ENCODE results near the gene TMEM163.
"Not testable (repeated sequence)": the region's sequence is repeated elsewhere in the genome, so short reads cannot be mapped to it uniquely, and the experiment has no call there.

Gene TMEM163

DNA sequence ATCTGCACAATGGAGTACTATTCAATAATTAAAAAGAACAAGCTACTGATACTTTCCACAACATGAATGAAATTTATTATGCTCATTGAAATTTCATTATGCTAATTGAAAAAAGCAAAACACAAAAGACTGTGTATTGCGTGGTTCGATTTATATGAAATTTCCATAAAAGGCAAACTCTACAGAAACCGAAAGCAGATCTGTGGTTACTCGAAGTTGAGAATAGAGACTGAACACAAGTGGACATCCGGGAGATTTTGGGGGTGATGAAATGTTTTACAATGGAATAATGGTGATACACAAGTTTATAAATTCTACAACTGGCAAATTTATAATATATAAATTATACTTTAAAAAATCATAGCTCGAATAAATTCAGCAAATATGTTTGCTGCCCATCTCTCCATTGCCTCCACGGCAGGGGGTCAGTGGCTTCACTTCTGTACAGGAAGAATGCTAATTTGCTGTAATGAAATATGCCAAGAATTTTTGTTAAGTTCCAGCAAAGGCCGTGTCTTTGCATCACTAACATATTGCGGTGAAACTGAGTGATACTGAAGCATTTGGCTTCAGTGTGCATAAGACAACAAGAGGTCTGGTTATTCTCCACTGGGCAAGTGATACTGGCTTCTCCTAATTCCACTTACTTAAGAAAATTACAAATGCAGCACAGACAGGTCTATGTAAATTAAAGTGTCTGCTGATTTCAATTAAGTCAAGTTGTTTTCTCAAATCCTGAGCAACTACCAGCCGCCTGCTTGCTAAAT, 96.7 kb downstream of the TMEM163 start:
- DNase-seq (ENCODE audit: low read depth in 2 of 2) = no peak

DNA sequence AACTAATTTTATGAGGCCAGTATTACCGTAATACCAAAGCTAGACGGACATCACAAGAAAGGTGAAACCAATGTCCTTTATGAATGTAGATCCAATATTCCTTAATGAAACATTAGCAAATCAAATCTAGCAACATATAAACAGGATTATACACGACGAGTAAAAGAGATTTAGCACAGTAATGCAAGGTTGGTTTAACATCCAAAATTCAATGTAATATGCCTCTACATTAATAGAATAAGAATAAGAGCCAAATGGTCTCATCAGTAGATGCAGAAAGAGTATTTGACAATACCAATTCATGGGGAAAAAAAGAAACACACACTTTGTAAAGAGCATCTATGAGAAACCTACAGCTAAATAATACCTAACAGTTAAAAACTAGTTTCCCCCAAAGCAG, 99.5 kb downstream of the TMEM163 start:
- no peak for DNase-seq (ENCODE audit: low read depth in 2 of 2)

DNA sequence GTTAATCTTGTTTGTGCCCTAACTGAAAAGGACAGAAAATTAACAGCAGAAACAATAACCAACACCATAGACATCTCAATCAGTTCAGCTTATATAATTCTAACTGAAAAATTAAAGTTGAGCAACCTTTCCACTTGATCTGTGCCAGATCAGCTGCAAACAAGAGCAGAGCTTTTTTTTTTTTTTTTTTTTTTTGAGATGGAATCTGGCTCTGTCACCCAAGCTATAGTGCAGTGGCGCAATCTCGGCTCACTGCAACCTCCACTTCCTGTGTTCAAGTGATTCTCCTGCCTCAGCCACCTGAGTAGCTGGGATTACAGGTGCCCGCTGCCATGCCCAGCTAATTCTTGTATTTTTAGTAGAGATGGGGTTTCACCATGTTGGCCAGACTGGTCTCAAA, 103.3 kb downstream of the TMEM163 start:
- not testable (repeated sequence) for DNase-seq (ENCODE audit: low read depth in 2 of 2)

DNA sequence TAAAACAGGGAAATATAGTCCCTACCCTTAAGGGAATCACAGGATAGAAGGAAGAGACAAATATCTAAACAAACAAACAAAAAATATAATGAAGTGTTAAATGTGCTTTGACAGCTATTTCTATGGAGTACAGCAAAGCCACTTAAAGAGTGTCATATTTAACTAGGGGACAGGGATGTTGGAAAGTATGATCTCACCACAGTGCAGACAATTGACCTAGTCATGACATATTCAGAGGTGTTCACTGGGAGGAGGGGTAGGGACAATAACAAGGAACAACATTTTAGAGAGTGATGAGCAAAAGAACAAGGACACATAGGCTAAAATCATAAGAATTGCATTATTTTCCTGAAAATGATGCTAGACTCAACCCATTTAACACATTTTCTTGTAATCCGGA, 107.5 kb downstream of the TMEM163 start:
- DNase-seq (ENCODE audit: low read depth in 2 of 2) = no peak

DNA sequence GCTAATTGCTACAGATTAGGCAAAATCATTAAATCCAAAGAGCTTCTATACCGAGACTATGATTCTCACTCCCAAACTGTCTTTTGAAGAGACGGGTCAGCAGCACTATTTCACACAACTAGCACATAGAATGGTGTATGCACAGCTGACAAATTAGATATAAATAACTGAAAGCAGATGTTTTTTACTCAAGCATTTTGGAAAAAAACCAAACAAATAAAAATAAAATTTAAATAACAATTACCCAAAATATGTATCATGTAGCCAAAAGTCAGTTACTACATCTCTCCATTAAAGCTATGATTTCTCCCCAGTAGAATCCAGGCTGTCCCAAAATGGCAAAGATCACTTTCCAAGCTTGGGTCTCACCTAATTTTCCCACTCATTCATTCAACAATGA, 107.9 kb downstream of the TMEM163 start:
- DNase-seq (ENCODE audit: low read depth in 2 of 2) = no peak

DNA sequence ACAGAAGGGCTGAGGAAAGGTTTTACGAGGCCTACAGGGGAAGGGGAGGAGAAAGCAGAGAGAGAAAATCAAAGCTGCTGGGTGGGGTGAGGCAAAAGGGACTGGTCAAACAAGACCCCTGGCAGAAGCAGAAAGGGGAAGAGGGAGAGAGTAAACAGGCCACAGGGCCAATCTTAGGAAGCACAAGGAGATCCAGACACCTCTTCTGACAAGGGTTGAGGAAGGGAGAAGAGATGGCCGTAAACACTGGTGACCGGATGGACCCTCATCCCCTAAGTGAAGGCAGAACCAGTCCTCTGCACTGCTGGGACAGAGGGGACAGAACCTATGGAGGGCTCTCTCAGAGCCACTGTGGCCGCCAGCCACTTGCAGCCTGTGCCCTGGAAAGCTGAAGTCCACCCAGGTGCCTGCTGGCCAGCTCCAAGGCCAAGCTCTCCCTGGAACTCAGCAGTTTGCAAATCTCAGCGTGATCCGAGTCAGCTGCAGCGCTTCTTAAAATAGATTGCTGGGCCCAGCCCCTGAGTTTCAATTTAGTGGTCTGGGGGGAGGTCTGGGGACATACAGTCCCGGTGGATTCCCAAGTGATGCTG, 108.8 kb downstream of the TMEM163 start:
- DNase-seq (ENCODE audit: low read depth in 2 of 2) = no peak

DNA sequence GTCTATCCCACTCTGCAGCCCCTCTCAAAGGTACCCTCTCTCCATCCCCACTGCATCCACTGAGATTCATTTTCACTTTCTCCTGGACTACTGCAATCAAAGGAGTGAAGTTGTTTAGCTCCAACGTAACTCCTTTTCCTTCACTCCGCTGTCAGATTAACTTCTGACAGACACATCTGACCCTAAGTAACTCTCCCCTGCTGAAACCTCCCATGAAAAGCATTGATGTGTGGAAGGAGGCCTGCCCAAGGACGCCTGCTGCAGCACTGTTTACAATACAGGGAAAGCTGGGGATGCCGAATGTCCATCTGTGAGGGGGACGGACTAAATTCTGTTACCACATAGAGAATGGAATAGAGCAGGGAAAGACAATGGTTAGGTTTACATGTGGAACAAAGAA, 114.8 kb downstream of the TMEM163 start:
- no peak for DNase-seq (ENCODE audit: low read depth in 2 of 2)

DNA sequence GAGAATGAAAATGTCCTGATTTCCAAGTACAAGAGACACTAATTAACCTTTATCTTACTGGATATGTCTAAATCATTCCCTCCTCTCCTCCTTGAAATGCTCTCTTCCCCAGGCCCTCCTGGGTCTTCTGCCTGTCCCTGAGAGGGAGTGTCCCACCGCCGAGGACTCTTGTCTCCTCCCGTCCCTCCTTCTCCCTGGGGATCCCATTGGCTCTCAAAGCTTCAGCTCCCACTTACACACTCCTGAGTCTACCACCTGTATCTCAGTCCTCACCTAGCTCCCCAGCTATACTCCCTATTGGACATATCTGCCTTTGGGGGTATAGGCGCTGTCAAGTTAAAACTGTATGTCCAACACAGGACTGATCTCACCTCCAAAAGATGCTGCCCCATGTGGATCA, 116.1 kb downstream of the TMEM163 start:
- DNase-seq (ENCODE audit: low read depth in 2 of 2) = no peak

DNA sequence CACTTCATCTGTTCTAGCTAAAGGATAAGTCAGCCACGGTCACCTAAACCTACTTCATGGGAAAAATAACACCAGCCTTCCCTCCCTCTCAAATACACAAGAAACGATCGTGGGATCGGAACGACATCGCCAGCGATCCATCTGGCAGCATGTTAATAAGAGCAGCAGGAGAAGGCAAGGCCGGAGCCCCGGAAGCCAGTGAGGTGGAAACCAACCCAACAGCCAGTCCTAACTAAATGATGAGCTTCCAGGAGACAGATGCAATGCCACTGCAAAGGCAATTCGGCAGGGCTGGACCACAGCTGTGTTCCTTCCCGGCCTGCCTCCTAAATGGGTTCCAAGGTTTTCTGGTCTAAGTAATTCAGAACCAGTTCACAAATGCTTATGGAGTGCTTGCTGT, 117.5 kb downstream of the TMEM163 start:
- no peak for DNase-seq (ENCODE audit: low read depth in 2 of 2)

DNA sequence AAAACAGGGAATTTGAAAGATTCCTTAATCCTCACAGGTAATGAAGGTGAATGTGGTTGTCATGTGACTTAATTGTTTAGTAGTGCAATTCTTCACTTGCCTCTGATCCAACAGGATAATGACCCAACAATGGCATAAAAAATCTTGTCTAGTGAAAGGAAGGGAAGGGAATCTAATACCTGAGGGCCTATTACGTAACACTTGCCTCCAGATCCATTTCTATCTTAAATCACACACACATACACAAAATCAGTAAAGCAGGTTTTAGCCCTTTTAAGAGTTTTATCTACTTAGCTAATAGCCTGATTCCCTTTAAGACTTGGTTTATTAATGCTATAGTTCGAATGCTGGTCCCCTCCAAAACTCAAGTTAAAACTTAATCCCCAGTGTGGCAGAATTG, 118.6 kb downstream of the TMEM163 start:
- no peak for DNase-seq (ENCODE audit: low read depth in 2 of 2)

DNA sequence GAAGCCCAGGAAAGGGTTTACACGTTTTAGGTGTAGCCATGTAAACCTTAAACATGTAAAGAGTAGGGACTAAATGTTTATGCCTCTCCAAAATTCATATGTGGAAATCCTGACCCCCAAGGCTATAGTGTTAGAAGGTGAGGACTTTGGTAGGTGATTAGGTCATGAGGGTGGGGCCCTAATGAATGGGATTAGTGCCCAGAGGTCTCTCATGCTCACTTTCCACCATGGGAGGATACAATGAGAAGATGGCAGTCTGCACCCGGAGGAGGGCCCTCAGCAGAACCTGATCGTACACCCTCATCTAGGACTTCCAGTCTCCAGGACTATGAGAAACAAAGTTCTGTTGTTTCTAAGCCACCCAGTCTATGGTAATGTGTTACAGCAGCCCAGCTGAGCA, 119.6 kb downstream of the TMEM163 start:
- no peak for DNase-seq (ENCODE audit: low read depth in 2 of 2)

DNA sequence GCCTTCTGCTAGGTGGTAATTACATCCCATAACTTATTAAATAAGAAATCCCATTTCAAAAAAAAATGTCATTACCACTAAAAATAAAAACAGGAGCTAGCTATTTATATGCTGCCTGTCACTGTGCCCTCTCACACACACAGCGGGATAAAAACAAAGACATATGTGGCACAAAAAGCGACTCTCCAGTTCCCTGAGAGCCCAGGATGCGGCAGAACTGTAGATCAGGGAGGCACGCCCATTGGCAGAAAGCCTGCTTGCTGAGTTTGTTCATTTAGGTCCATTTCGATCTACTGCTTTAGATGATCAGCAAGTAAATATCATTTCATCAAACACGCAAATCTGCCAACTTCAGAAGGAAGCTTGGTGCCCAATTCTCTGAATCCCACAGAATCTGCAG, 124.4 kb downstream of the TMEM163 start:
- no peak for DNase-seq (ENCODE audit: low read depth in 2 of 2)

DNA sequence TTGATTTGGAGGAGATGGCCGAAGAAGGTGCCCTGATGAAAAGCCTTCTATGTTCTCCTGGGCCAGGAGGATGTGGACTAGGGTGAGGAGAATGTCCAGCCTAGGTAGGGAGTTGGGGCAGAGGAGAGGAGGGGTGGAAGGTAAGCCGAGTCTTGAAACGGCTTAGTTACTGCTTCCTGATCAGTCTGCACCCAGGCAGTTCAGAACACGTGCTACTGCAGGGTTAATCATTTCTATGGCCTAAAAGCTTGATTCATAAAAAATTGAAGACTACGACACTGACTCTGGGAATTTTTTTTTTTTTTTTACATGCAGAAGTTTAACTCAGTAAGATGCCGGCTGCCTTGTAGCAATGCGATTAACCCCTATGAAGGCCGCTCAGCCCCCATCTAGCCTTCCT, 125.3 kb downstream of the TMEM163 start:
- no peak for DNase-seq (ENCODE audit: low read depth in 2 of 2)

DNA sequence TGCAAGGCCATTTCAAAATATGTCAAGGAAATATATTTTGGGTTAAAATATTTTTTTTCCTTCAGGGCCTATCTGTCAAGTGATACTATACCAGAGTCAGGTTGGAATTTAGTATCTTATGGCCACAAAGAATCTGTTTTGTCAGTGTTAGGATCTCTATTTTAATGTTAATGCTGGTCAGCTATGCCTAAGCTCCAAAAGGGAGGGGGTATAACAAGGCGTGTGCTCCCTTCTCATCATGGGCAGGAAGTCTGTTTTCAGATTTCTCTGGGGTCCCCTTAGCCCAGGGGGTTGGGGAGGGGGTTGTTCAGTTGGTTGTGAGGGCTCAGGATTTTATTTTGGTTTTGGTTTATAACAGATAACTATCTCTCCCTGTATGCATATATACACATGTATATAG, 126.4 kb downstream of the TMEM163 start:
- no peak for DNase-seq (ENCODE audit: low read depth in 2 of 2)

DNA sequence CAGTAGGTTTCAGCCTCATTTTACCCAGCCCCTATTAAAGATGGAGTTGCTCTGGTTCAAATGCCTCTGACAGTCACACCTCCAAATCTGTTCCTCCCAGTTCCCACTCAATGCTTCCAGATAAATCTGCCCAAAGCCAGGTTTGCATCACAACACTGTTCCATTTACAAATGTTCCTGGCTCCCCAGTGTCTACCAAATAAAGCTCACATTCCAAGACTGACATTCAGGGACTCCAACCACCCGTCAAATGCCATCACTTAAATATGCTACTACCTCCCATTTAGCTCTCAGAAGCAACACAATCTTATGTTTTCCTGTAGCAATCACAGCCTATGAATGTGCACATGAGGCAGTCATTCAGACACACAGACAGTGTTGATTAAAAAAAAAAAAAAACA, 127.3 kb downstream of the TMEM163 start:
- no peak for DNase-seq (ENCODE audit: low read depth in 2 of 2)

DNA sequence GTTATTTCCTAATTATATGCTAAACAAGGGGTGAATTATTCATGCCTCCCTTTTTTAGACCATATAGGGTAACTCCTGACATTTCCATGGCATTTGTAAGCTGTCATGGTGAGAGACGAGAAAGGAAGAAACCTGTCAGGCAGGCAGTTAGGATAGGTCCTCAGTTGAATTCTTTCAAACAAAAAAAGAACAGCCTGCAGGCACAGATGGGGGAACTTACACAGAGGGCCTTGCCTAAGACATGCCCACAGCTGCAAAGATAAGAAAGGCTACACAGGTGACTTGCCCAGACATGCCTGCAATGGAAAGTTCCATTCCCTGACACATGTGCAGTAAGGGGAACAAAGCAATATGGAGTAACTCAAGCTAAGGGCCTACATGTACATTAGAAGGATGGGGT, 128.1 kb downstream of the TMEM163 start:
- no peak for DNase-seq (ENCODE audit: low read depth in 2 of 2)

DNA sequence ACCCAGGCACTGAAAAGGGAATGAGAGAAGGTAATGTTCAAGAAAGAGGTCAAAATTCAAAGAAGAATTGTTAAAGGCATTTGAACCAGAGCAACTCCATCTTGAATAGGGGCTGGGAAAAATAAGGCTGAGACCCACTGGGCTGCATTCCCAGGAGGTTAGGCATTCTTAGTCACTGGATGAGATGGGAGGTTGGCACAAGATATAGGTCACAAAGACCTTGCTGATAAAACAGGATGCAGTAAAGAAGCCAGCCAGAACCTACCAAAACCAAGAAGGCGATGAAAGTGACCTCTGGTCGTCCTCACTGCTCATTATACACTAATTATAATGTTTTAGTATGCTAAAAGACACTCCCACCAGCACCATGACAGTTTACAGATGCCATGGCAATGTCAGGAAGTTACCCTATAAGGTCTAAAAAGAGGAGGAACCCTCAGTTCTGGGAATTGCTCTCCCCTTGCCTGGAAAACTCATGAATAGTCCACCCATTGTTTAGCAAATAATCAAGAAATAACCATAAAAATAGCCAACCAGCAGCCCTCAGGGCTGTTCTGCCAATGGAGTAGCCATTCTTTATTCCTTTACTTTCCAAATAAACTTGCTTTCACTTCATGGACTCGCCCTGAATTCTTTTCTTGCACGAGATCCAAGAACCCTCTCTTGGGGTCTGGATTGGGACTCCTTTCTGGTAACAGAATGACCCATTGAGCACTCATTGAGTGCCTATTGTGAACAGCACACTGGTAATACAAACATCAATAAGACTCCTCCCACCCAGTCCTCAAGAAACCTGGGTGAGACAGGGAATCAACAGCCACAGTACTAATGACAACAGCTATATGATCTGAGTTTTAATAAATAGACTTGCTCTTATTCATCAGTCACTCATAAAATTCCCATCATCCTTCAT, 129.4 kb downstream of the TMEM163 start:
- not testable (repeated sequence) for DNase-seq (ENCODE audit: low read depth in 2 of 2)

DNA sequence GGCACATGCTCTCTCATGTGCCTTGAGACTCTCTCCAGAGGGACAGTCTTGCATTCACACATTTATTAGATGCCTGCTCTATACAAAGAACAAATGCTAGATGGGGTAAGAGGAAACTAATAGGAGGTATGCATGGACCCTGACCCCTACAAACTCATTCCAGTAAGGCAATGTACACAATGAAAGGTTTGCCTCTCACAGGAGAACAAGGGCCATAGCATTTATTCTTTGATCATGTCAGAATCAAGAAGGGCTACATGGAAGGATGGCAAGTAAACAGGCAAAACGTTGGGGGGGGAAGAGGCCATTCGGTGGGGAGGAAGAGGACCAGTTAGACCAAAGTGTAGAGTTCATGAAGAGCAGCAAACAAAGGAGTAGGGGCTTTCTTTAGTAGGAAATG, 130.2 kb downstream of the TMEM163 start:
- DNase-seq (ENCODE audit: low read depth in 2 of 2) = no peak

DNA sequence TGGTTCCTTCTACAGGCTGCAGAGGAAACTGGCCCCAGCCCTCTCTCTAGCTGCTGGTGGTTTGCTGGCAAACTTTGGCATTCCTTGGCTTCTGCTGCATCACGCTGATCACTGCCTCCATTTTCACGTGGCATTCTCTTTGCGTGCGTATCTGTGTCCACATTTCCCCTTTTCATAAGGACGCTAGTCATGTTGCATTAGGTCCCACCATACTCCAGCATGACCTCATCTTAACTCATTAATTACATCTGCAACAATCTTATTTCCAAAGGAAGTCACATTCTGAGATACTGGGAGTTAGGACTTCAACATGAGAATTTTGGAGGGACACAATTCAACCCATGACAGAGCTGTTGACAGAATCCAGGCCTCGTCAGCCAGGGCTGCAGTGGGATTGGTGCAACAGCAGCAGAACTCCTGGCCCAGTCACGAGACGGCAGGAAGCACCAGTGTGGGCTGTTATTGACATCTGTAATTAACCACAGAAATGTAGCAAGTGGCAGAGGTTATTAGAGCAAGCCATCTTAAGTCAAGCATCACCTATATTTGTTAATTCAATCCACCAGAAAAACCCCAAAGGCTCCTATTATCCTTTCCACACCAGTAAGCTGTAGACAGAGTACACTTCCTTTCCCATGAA, 132.4 kb downstream of the TMEM163 start:
- DNase-seq (ENCODE audit: low read depth in 2 of 2) = no peak

DNA sequence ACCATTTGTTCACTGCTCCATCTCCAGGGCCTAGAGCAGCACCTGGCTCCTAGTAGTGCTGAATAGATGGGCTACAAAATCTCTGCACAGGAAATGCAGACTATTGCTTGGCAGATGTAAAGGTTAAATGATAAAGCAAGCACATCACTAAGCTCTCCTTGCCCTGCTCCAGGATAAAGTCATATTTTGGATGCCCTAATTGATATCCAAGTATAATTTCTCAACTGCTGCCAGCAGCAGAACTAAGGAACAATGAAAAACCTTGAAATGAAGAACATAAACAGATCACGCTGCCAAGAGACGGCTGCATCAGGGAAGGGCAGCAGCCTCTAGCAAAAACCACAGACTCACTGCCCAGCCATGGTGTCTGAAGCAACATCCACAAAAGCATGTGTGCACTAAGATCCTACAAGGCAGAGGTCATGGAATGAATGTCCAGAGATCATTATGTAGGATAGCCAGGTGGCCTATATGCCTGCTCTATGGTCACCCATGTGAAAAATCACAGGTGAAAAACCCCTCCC, 134.7 kb downstream of the TMEM163 start:
- DNase-seq (ENCODE audit: low read depth in 2 of 2) = no peak

DNA sequence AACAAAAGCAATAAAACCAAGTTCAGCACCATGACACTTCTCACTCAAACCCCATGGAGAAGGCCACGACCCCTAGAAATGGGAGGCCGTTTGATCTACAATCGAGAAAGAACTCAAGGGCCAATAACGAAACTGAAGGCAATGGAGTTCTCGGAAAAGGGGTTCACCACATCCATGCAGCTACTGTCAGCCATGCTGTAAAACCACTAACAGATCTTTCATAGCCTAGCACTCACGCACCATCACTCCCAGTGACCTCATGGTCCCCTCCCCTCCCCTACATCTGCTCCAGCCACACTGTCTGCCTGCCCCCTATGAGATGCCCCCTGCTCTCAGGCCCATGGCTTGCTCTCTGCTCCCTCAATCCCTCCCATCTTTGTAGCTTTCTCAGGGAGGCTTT, 135.3 kb downstream of the TMEM163 start:
- no peak for DNase-seq (ENCODE audit: low read depth in 2 of 2)

DNA sequence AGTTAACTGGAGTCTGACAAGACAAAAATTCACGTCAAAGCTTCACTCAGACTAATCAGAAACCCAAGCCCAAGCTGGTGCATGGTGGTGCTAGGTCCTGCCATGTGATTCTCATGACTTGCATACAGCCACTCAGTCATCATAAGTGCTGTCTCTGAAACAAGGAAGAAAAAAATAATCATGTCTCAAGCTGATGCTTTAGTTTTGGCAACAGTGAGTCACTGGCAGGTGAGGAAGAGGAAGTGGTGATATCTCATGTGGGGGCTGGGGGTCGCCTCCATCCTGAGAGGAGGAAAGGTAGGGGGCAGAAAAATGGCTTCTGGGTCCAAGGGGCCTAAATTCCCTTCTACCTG, 136.3 kb downstream of the TMEM163 start:
- DNase-seq (ENCODE audit: low read depth in 2 of 2) = no peak
